Brain microvascular endothelial cell (primary cell): ENCODE measurements around the gene C3orf22.

ENCODE experiments used
- DNase-seq: peaks from one replicate; pipeline ENCODE4 v3.0.0-alpha.2; 2020
- H3K27ac ChIP-seq: fragments of 250-450 bp; sonication (Bioruptor Pico); 2 replicates; pipeline ENCODE4 v1.5.1; 2020; ENCODE audit warnings: mild to moderate bottlenecking, moderate library complexity
- H3K27me3 ChIP-seq: fragments of 250-450 bp; sonication (Bioruptor Pico); replicated peaks from 2 replicates; pipeline ENCODE4 v1.5.1; 2020; ENCODE audit warnings: mild to moderate bottlenecking
- H3K36me3 ChIP-seq: fragments of 250-450 bp; sonication (Bioruptor Pico); replicated peaks from 2 replicates; pipeline ENCODE4 v1.5.1; 2020; ENCODE audit warnings: mild to moderate bottlenecking
- H3K4me3 ChIP-seq: 2 replicates; pipeline ENCODE4 v1.5.1; 2011; ENCODE audit warnings: low read depth, mild to moderate bottlenecking, control low read depth, low read length, moderate library complexity
- CTCF ChIP-seq: IDR thresholded peaks from 2 replicates; pipeline ENCODE4 v1.5.1; 2011; ENCODE audit warnings: low read depth, mild to moderate bottlenecking, moderate library complexity, low read length, control low read depth, inconsistent platforms; ENCODE audit errors: missing control alignments
- in situ Hi-C: cut with HindIII; loops from 2 replicates; pipeline ENCODE4 v1.10.0; 2017; ENCODE audit warnings: low sequenced_read_pairs, low pct_ligation_motif_present

Gene C3orf22

GRCh38 chr3:126546013-126546412, 12.7 kb downstream of the C3orf22 start:
- no peak overlapping the region for H3K27ac ChIP-seq
- TF ChIP-seq CTCF = no peak
- no peaks in the 10 kb centered on the region for H3K36me3 ChIP-seq
- in situ Hi-C loops = no loop called here
- H3K4me3 ChIP-seq = no peak overlapping the region
- DNase-seq = no peak
- peaks cover 22% of the 10 kb centered on the region for H3K27me3 ChIP-seq

- in situ Hi-C loops = no loop called here
- no peak for TF ChIP-seq CTCF
- no peak overlapping the region for H3K27ac ChIP-seq
- no peak for DNase-seq
- H3K36me3 ChIP-seq = no peaks in the 10 kb centered on the region
- H3K4me3 ChIP-seq = no peak overlapping the region
- peaks cover 18% of the 10 kb centered on the region for H3K27me3 ChIP-seq
Measured at GRCh38 chr3:126545544-126545943, 13.2 kb downstream of the C3orf22 start.

GRCh38 chr3:126544596-126545281, 14.0 kb downstream of the C3orf22 start:
- Histone ChIP-seq H3K36me3 (no peaks in the 10 kb centered on the region), H3K27me3 (peaks cover 10% of the 10 kb centered on the region), H3K4me3 (no peak overlapping the region), H3K27ac (no peak overlapping the region)
- no peak for DNase-seq
- in situ Hi-C loops = no loop called here
- TF ChIP-seq CTCF = no peak

GRCh38 chr3:126543457-126544061, 15.2 kb downstream of the C3orf22 start:
- TF ChIP-seq CTCF = no peak
- no peaks in the 10 kb centered on the region for H3K36me3 ChIP-seq
- H3K4me3 ChIP-seq = no peak overlapping the region
- H3K27ac ChIP-seq = no peak overlapping the region
- DNase-seq = no peak
- in situ Hi-C loops = no loop called here
- H3K27me3 ChIP-seq = peaks cover 9% of the 10 kb centered on the region

- Histone ChIP-seq H3K4me3 (no peak overlapping the region), H3K27ac (no peak overlapping the region), H3K36me3 (no peaks in the 10 kb centered on the region), H3K27me3 (peaks cover 9% of the 10 kb centered on the region)
- in situ Hi-C loops = no loop called here
- no peak for TF ChIP-seq CTCF
- no peak for DNase-seq
Measured at GRCh38 chr3:126542340-126543241, 16.1 kb downstream of the C3orf22 start.
